ENCODE measurements around the gene HIPK3. TPM values are rescaled to one million over a fixed set of nuclear protein-coding genes. Genes with fewer than 3 reads are reported as not detected.

The HIPK3 gene
- total RNA-seq, 1 donor from 2014 or later, result 33.1 TPM

DNA sequence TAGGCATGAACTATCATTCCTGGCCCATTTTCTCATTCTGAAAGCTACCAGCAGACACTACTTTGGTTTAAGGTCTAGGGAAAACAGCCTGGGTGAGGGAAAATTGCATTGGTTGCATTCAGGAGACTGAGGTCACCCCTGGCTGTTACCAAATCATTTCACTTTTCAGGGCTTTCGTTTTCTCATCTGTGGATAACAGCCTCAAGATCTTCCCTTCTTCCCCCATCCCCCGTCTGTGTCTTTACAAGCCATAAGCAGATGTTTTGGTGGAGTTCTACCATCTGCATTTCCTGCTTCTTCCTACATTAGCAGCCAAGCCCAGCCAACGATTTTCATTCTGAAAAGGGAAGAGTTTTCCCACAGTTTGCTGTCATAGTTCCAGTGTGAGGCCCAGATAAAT is 130.4 kb downstream of the HIPK3 start:
- Histone ChIP-seq H3K27me3 (no peaks in the 10 kb centered on the region), H3K9ac (no peak overlapping the region), H3K4me2 (no peak overlapping the region), H3K9me3 (ENCODE audit: low read depth) (peaks cover 10% of the 10 kb centered on the region), H3F3A (ENCODE audit: low read depth) (no peaks in the 10 kb centered on the region), H3K79me2 (ENCODE audit: low read depth) (no peaks in the 10 kb centered on the region), H2AFZ (replicated peaks) (no peak overlapping the region), H3K4me3 (no peak overlapping the region), H3K36me3 (peaks cover 2% of the 10 kb centered on the region), H4K20me1 (ENCODE audit: low read depth) (no peaks in the 10 kb centered on the region), H3K27ac (no peak overlapping the region), H3K4me1 (no peaks in the 10 kb centered on the region)
- peaks cover 2% of the 10 kb centered on the region for H3K27me3 Mint-ChIP-seq (ENCODE audit: insufficient read depth, low read depth)
- H3K9me3 Mint-ChIP-seq, result peaks cover 15% of the 10 kb centered on the region
- H3K36me3 Mint-ChIP-seq, result no peaks in the 10 kb centered on the region
- H3K27ac Mint-ChIP-seq, result no peak overlapping the region
- no peak for TF ChIP-seq EZH2phosphoT487 (IDR thresholded peaks at IDR 0.05)
- TF ChIP-seq EZH2 (IDR thresholded peaks at IDR 0.05), result no peak
- TF ChIP-seq, protein P1, sequence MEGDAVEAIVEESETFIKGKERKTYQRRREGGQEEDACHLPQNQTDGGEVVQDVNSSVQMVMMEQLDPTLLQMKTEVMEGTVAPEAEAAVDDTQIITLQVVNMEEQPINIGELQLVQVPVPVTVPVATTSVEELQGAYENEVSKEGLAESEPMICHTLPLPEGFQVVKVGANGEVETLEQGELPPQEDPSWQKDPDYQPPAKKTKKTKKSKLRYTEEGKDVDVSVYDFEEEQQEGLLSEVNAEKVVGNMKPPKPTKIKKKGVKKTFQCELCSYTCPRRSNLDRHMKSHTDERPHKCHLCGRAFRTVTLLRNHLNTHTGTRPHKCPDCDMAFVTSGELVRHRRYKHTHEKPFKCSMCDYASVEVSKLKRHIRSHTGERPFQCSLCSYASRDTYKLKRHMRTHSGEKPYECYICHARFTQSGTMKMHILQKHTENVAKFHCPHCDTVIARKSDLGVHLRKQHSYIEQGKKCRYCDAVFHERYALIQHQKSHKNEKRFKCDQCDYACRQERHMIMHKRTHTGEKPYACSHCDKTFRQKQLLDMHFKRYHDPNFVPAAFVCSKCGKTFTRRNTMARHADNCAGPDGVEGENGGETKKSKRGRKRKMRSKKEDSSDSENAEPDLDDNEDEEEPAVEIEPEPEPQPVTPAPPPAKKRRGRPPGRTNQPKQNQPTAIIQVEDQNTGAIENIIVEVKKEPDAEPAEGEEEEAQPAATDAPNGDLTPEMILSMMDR (IDR thresholded peaks at IDR 0.05), result no peak
- DNase-seq (ENCODE audit: low spot score), result no peak
- no peak overlapping the region for H3K4me3 Mint-ChIP-seq
- no peaks in the 10 kb centered on the region for H3K4me1 Mint-ChIP-seq

DNA sequence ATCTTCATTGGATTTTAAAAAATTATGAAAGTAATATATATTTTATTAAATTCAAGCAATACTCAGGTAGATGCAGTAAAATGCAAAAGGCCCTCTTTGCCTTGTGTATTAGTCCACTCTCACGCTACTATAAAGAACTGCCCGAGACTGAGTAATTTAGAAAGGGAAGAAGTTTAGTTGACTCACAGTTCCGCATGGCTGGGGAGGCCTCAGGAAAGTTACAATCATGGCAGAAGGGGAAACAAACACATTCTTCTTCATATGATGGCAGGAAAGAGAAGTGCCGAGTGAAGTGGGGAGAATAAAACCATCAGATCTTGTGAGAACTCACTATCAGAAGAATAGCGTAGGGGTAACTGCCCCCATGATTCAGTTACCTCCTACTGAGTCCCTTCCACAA is 130.8 kb downstream of the HIPK3 start:
- no peaks in the 10 kb centered on the region for H3F3A ChIP-seq (ENCODE audit: low read depth)
- H3K9ac ChIP-seq, result no peak overlapping the region
- no peak for DNase-seq (ENCODE audit: low spot score)
- TF ChIP-seq EZH2phosphoT487 (IDR thresholded peaks at IDR 0.05), result no peak
- TF ChIP-seq, protein P1 (IDR thresholded peaks at IDR 0.05), result no peak
- no peak for TF ChIP-seq EZH2 (IDR thresholded peaks at IDR 0.05)
- no peaks in the 10 kb centered on the region for H3K27me3 ChIP-seq
- H3K27me3 Mint-ChIP-seq (ENCODE audit: insufficient read depth, low read depth), result peaks cover 2% of the 10 kb centered on the region
- H3K36me3 ChIP-seq, result peaks cover 2% of the 10 kb centered on the region
- no peaks in the 10 kb centered on the region for H3K36me3 Mint-ChIP-seq
- H2AFZ ChIP-seq (replicated peaks), result no peak overlapping the region
- no peak overlapping the region for H3K27ac ChIP-seq
- H3K27ac Mint-ChIP-seq, result no peak overlapping the region
- H3K9me3 ChIP-seq (ENCODE audit: low read depth), result peaks cover 10% of the 10 kb centered on the region
- H3K4me3 Mint-ChIP-seq, result no peak overlapping the region
- H4K20me1 ChIP-seq (ENCODE audit: low read depth), result no peaks in the 10 kb centered on the region
- H3K4me1 ChIP-seq, result no peaks in the 10 kb centered on the region
- no peaks in the 10 kb centered on the region for H3K4me1 Mint-ChIP-seq
- no peak overlapping the region for H3K4me2 ChIP-seq
- H3K4me3 ChIP-seq, result no peak overlapping the region
- H3K79me2 ChIP-seq (ENCODE audit: low read depth), result no peaks in the 10 kb centered on the region
- peaks cover 15% of the 10 kb centered on the region for H3K9me3 Mint-ChIP-seq

DNA sequence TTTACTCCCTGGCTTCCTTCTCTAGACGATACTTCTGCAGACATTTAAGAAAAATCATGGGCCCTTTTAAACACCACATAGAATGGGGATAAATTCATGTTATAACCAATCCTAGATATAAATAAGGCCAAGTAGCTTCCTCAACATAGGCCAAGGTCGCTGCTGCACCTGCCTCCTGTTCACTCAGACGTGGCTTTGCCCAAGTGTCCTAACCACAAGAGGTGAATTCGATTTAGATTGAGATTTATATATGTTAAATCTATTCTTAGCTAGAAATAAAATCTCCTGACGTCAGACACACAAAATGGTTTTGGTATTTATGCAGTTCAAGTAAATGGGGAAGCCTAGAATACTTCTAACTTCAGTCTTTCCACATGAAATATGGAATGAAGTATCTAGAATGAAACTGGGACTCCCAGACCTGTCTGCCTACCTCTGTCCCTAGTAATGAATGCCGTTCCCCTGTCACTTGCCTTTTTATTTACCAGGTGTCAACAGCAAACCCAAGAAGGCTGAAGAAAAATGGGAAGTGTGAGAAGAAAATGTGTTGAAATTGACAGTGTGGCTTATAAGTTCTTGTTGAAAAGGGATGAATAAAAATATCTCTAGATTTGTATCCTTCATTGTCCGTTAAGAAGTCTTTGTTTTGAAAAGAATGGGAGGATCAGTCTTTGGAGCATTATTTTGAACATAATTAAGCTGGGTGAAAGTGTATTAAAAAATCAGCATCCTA is 131.8 kb downstream of the HIPK3 start:
- DNase-seq (ENCODE audit: low spot score), result no peak
- Histone ChIP-seq H3K9me3 (ENCODE audit: low read depth) (peaks cover 10% of the 10 kb centered on the region), H2AFZ (replicated peaks) (no peak overlapping the region), H3K9ac (no peak overlapping the region), H3K27ac (no peak overlapping the region), H3K4me1 (no peaks in the 10 kb centered on the region), H3K4me3 (no peak overlapping the region), H3F3A (ENCODE audit: low read depth) (no peaks in the 10 kb centered on the region), H3K79me2 (ENCODE audit: low read depth) (no peaks in the 10 kb centered on the region), H3K27me3 (no peaks in the 10 kb centered on the region), H3K36me3 (peaks cover 2% of the 10 kb centered on the region), H4K20me1 (ENCODE audit: low read depth) (no peaks in the 10 kb centered on the region), H3K4me2 (no peak overlapping the region)
- no peaks in the 10 kb centered on the region for H3K4me1 Mint-ChIP-seq
- no peak overlapping the region for H3K4me3 Mint-ChIP-seq
- peaks cover 2% of the 10 kb centered on the region for H3K27me3 Mint-ChIP-seq (ENCODE audit: insufficient read depth, low read depth)
- no peak overlapping the region for H3K27ac Mint-ChIP-seq
- TF ChIP-seq EZH2phosphoT487 (IDR thresholded peaks at IDR 0.05), result no peak
- TF ChIP-seq, protein P1 (IDR thresholded peaks at IDR 0.05), result no peak
- TF ChIP-seq EZH2 (IDR thresholded peaks at IDR 0.05), result no peak
- H3K36me3 Mint-ChIP-seq, result no peaks in the 10 kb centered on the region
- H3K9me3 Mint-ChIP-seq, result peaks cover 14% of the 10 kb centered on the region
